GM12878 (cell line): Measurements from ENCODE around the gene PPP1R14B. TPM values are rescaled to one million over a fixed set of nuclear protein-coding genes. Genes with fewer than 3 reads are reported as not detected.
A peak's percentile ranks its signal among the peaks of the same experiment; 100 is the strongest.

Experiments used
- ATAC-seq: fragments of 200-7000 bp; cut with Tn5 transposase; 3 replicates; pipeline ENCODE4 v1.9.1; 2020; ENCODE audit warnings: mild to moderate bottlenecking, moderate library complexity
- BruUV-seq: library from RNA; stranded (reverse); fragments of 400-500 nt; replicated peaks from 2 replicates; lab custom pipeline; 2021; lab: Mats Ljungman, UMichigan
- CTCF ChIA-PET: fragments of 300-600 bp; sonication (Branson Sonifier 250); formaldehyde crosslinking; extraction: SDS; loops from one replicate; lab custom pipeline; 2021; ENCODE audit warnings: inconsistent platforms; lab: Yijun Ruan, JAX
- POLR2A ChIA-PET: fragments of 350-600 bp; formaldehyde crosslinking; extraction: SDS; loops from one replicate; lab custom pipeline; 2021; ENCODE audit warnings: inconsistent platforms; lab: Charles Lee
- RAD21 ChIA-PET: fragments of 300-600 bp; sonication (Branson Sonifier 250); formaldehyde crosslinking; loops from one replicate; lab custom pipeline; 2023; ENCODE audit warnings: antibody characterized with exemption; ENCODE audit not compliant: unreplicated experiment; lab: Charles Lee
- SMC1A ChIA-PET: fragments of 300-600 bp; sonication (Branson Sonifier 250); formaldehyde crosslinking; loops from one replicate; lab custom pipeline; 2023; ENCODE audit not compliant: unreplicated experiment, uncharacterized antibody; lab: Charles Lee
- DNase-seq: peaks from one replicate; pipeline ENCODE4 v3.0.0-alpha.2; 2011; ENCODE audit warnings: low read depth, low spot score
- FAIRE-seq: peaks from 3 replicates; lab custom pipeline; 2011; peaks lifted over from hg19 to GRCh38; lab: Jason Lieb, UNC
- H2AFZ ChIP-seq: 2 replicates; pipeline ENCODE4 v1.6.0; 2011; ENCODE audit warnings: low read depth, low read length, control low read depth; ENCODE audit not compliant: control insufficient read depth
- H3K27ac ChIP-seq: 2 replicates; pipeline ENCODE4 v1.5.1; 2011; ENCODE audit warnings: control low read depth; ENCODE audit not compliant: control insufficient read depth, insufficient read depth
- H3K27me3 ChIP-seq, 2 experiments: replicated peaks in 1 of 2; 2 replicates each; pipeline versions ENCODE4 v1.6.0 to v1.6.1; 2011; ENCODE audit warnings: low read length in 1 of 2; ENCODE audit not compliant: control insufficient read depth in 2 of 2, insufficient read depth in 2 of 2
- H3K36me3 ChIP-seq, 2 experiments: 2 replicates each; pipeline ENCODE4 v1.5.1; 2011; ENCODE audit warnings: low read length in 1 of 2; ENCODE audit not compliant: control insufficient read depth in 2 of 2, insufficient read depth in 2 of 2
- H3K4me1 ChIP-seq: 2 replicates; pipeline ENCODE4 v1.6.1; 2011; ENCODE audit warnings: mild to moderate bottlenecking, low read length, moderate library complexity, mixed read lengths; ENCODE audit not compliant: control insufficient read depth, insufficient read depth
- H3K4me2 ChIP-seq: 2 replicates; pipeline ENCODE4 v1.6.0; 2011; ENCODE audit warnings: control low read depth; ENCODE audit not compliant: control insufficient read depth, insufficient read depth
- H3K4me3 ChIP-seq: fragments of 200-600 bp; sonication (generic); 2 replicates; pipeline ENCODE4 v1.5.1; 2016
- H3K79me2 ChIP-seq: 2 replicates; pipeline ENCODE4 v1.6.0; 2011; ENCODE audit warnings: low read length; ENCODE audit not compliant: control insufficient read depth, insufficient read depth
- H3K9ac ChIP-seq: 2 replicates; pipeline ENCODE4 v1.8.0; 2011; ENCODE audit warnings: low read length, control low read depth, mixed read lengths; ENCODE audit not compliant: control insufficient read depth, insufficient read depth
- H3K9me3 ChIP-seq: replicated peaks from 3 replicates; pipeline ENCODE4 v1.5.1; 2011; ENCODE audit warnings: mild to moderate bottlenecking, low read length; ENCODE audit not compliant: control insufficient read depth, insufficient read depth
- H4K20me1 ChIP-seq: 2 replicates; pipeline ENCODE4 v1.6.0; 2011; ENCODE audit not compliant: control insufficient read depth, insufficient read depth
- ASH2L ChIP-seq: fragments of 300-600, 200-600 bp; sonication (generic); IDR thresholded peaks from 2 replicates; pipeline ENCODE4 v1.6.1; 2017; ENCODE audit warnings: low read depth, mild to moderate bottlenecking, borderline replicate concordance
- BHLHE40 ChIP-seq, 2 experiments: fragments of 450-650 bp in 1 of 2; IDR thresholded peaks; 2 replicates each; pipeline ENCODE4 v1.6.1; 2011 to 2017; ENCODE audit warnings: low read depth in 2 of 2, borderline replicate concordance in 1 of 2, improper control_type of control experiment in 1 of 2, low read length in 1 of 2, mild to moderate bottlenecking in 1 of 2
- BMI1 ChIP-seq: fragments of 450-650 bp; IDR thresholded peaks from 2 replicates; pipeline ENCODE4 v1.6.1; 2016; ENCODE audit warnings: mild to moderate bottlenecking, moderate library complexity, borderline replicate concordance
- BRCA1 ChIP-seq: IDR thresholded peaks from 2 replicates; pipeline ENCODE4 v1.6.1; 2011; ENCODE audit warnings: low read depth, low read length, improper control_type of control experiment
- E2F8 ChIP-seq: fragments of 450-650 bp; IDR thresholded peaks from 2 replicates; pipeline ENCODE4 v1.6.1; 2018; ENCODE audit warnings: mild to moderate bottlenecking, low read depth, moderate library complexity; ENCODE audit not compliant: partially characterized antibody
- FOXK2 ChIP-seq: fragments of 450-650 bp; IDR thresholded peaks from 2 replicates; pipeline ENCODE4 v1.6.1; 2017; ENCODE audit warnings: mild to moderate bottlenecking, moderate library complexity
- IRF5 ChIP-seq: fragments of 450-650 bp; IDR thresholded peaks from 2 replicates; pipeline ENCODE4 v1.6.1; 2017; ENCODE audit warnings: borderline replicate concordance
- KAT2A ChIP-seq: conservative IDR thresholded peaks from 2 replicates; pipeline ENCODE4 v1.6.1; 2011; ENCODE audit warnings: low read depth, low read length; ENCODE audit not compliant: control insufficient read depth
- MEF2A ChIP-seq: IDR thresholded peaks from 2 replicates; pipeline ENCODE4 v1.6.1; 2011; ENCODE audit warnings: low read depth, mild to moderate bottlenecking, low read length, moderate library complexity; ENCODE audit not compliant: insufficient read depth
- MXI1 ChIP-seq: fragments of 150-350 bp; IDR thresholded peaks from 2 replicates; pipeline ENCODE4 v1.6.1; 2011; ENCODE audit warnings: low read depth, mild to moderate bottlenecking, inconsistent platforms, low read length, improper control_type of control experiment
- PAX5 ChIP-seq: IDR thresholded peaks from 2 replicates; pipeline ENCODE4 v1.6.1; 2011; ENCODE audit warnings: low read depth, low read length, borderline replicate concordance
- POLR2AphosphoS2 ChIP-seq: IDR thresholded peaks from 2 replicates; pipeline ENCODE4 v1.6.1; 2011; ENCODE audit warnings: low read depth, mild to moderate bottlenecking, low read length, improper control_type of control experiment, moderate library complexity
- POU2F2 ChIP-seq: IDR thresholded peaks from 3 replicates; pipeline ENCODE4 v1.6.1; 2011; ENCODE audit warnings: low read depth, mild to moderate bottlenecking, low read length, borderline replicate concordance
- SRF ChIP-seq, 2 experiments: IDR thresholded peaks; 2 replicates each; pipeline ENCODE4 v1.6.1; 2011; ENCODE audit warnings: low read depth in 2 of 2, low read length in 2 of 2, mild to moderate bottlenecking in 1 of 2, moderate library complexity in 1 of 2
- TCF7 ChIP-seq: IDR thresholded peaks from 2 replicates; pipeline ENCODE4 v1.6.1; 2014; ENCODE audit warnings: antibody characterized with exemption, borderline replicate concordance
- USF1 ChIP-seq: IDR thresholded peaks from 2 replicates; pipeline ENCODE4 v1.6.1; 2011; ENCODE audit warnings: borderline replicate concordance, low read depth, mild to moderate bottlenecking, moderate library complexity, mixed read lengths, low read length; ENCODE audit not compliant: insufficient read depth; ENCODE audit errors: extremely low read length
- YY1 ChIP-seq: IDR thresholded peaks from 2 replicates; pipeline ENCODE4 v1.6.1; 2011; ENCODE audit warnings: low read depth, mild to moderate bottlenecking, low read length
- ZNF622 ChIP-seq: fragments of 450-650 bp; IDR thresholded peaks from 2 replicates; pipeline ENCODE4 v1.6.1; 2017; ENCODE audit warnings: mild to moderate bottlenecking, inconsistent platforms
- WGBS: methylation state at CpG from one replicate; pipeline ENCODE4 v1.1.6; 2016; ENCODE audit warnings: low lambda C conversion rate; ENCODE audit not compliant: insufficient replicate concordance, insufficient coverage; ENCODE audit errors: missing lambda C conversion rate; 5-methylcytosine and 5-hydroxymethylcytosine counted together
- in situ Hi-C: fragments of 300-500 bp; cut with MboI; formaldehyde crosslinking; loops from 9 replicates; pipeline ENCODE4 v1.14.3; 2018; ENCODE audit warnings: mixed read lengths
- intact Hi-C: fragments of 100-400 bp; cut with micrococcal nuclease; formaldehyde crosslinking; loops from one replicate; pipeline ENCODE4 v1.14.2; 2022; ENCODE audit not compliant: unreplicated experiment
- polyA plus RNA-seq, 11 experiments: library from polyadenylated mRNA; depleted of rRNA in 4 of 11; unstranded in 6 of 11; stranded (reverse) in 5 of 11; fragments of >200 nt; fragmentation: Nextera tagmentation in 4 of 11; fragmentation: Illumina TruSeq in 1 of 11; extraction: Ambion mirVana in 4 of 11; extraction: Trizol in 1 of 11; gene quantifications; 1 replicate in 1 of 11; 2 replicates in 10 of 11; pipeline versions ENCODE4 v1.2.1 to v1.2.3, GENCODE V29; 2011 to 2016; ENCODE audit warnings: inconsistent platforms in 2 of 11, missing spikeins in 2 of 11, low read depth in 1 of 11
- total RNA-seq, 4 experiments: library from RNA; depleted of rRNA in 3 of 4; stranded (reverse); fragments of >200 nt in 3 of 4; fragmentation: Illumina TruSeq in 1 of 4; extraction: Trizol in 1 of 4; gene quantifications; 2 replicates each; pipeline versions ENCODE4 v1.2.1 to v1.2.3, GENCODE V29; 2013 to 2021

Gene PPP1R14B
- total and polyA plus RNA-seq, 10 of the 15 experiments (the other 5 are each of a cell fraction or from before 2014, with no cell fraction given) = 8.4 to 283 (median 124) TPM

- ChIA-PET SMC1A (interaction anchor here (0.6 to 4.6 kb wide), 10 partner anchors 9 to 63 kb away, joined by 3 to 41 read pairs (median 3); partner anchors contain the start of genes BAD, CATSPERZ, FERMT3 and GPR137), POLR2A (interaction anchor here (0.8 to 6.3 kb wide), 13 partner anchors 14 to 69 kb away, joined by 3 to 92 read pairs (median 5); partner anchors contain the start of genes BAD, CATSPERZ, ESRRA and FERMT3), CTCF (interaction anchor here (0.6 to 5.7 kb wide), 13 partner anchors 9 to 87 kb away, joined by 3 to 147 read pairs (median 5); partner anchors contain the start of genes BAD, CATSPERZ, FERMT3 and GPR137), RAD21 (interaction anchor here (0.5 to 4.3 kb wide), 9 partner anchors 14 to 322 kb away, joined by 3 to 56 read pairs (median 5); partner anchors contain the start of genes ESRRA, FERMT3, FKBP2 and PPP1R14B)
- H3K27ac ChIP-seq = peak overlapping the region; percentile 81
- no peaks in the 10 kb centered on the region for H3K9me3 ChIP-seq
- in situ Hi-C loops = no loop called here
- WGBS = 1% methylated on average over 58 of the region's 58 CpGs
- peaks cover 19% of the 10 kb centered on the region for H3K79me2 ChIP-seq
- ATAC-seq (peak; percentile 86), FAIRE-seq (peak; percentile 85), DNase-seq (peak; percentile 98)
- peak overlapping the region; percentile 45 for H2AFZ ChIP-seq
- no peaks in the 10 kb centered on the region for H4K20me1 ChIP-seq
- H3K4me2 ChIP-seq = peak overlapping the region; percentile 100
- BruUV-seq = TSS peak; percentile 84
- H3K27me3 ChIP-seq = no peaks in the 10 kb centered on the region
- H3K4me1 ChIP-seq = peaks cover 12% of the 10 kb centered on the region
- H3K9ac ChIP-seq = peak overlapping the region; percentile 97
- peak overlapping the region; percentile 96 for H3K4me3 ChIP-seq
- intact Hi-C loops = loop anchor here (1.0 to 2.0 kb wide), 3 partner anchors 16 to 37 kb away; partner anchors contain the start of genes GPR137 and PLCB3
- no peaks in the 10 kb centered on the region; a peak in 2 of 4 replicates for H3K36me3 ChIP-seq
- TF ChIP-seq BHLHE40 (IDR thresholded peaks at IDR 0.05; ENCODE audit: borderline replicate concordance in 1 of 2, low read depth in 2 of 2, low read length in 1 of 2) (peak; percentile 32 to 40; a peak in 2 of 4 replicates), SRF (IDR thresholded peaks at IDR 0.05; ENCODE audit: low read depth in 2 of 2, low read length in 2 of 2) (peak; percentile 68 to 85), USF1 (no peak), IRF5 (no peak), YY1 (peak; percentile 100), BRCA1 (no peak), MXI1 (peak; percentile 29), FOXK2 (no peak), POU2F2 (peak; percentile 92; the same call in 2 of the 3 replicates), MEF2A (no peak), TCF7 (no peak), KAT2A (no peak), BMI1 (no peak), PAX5 (no peak), POLR2AphosphoS2 (peak; percentile 88), ASH2L (no peak), ZNF622 (no peak), E2F8 (peak; percentile 97)
Observed at GRCh38 chr11:64269540-64270220, 22.9 kb upstream of the PPP1R14B start.
